PC-9 (cell line): ENCODE measurements around the gene BMP8A. TPM values are rescaled to one million over a fixed set of nuclear protein-coding genes. Genes with fewer than 3 reads are reported as not detected.
"Not testable (repeated sequence)": the region's sequence is repeated elsewhere in the genome, so short reads cannot be mapped to it uniquely, and the experiment has no call there.

Experiments
- BruUV-seq: library from RNA; stranded (reverse); fragments of 400-500 nt; replicated peaks from 2 replicates; lab custom pipeline; 2021; lab: Mats Ljungman, UMichigan
- CTCF ChIA-PET: fragments of 300-600 bp; sonication (Branson Sonifier 250); formaldehyde crosslinking; loops from one replicate; lab custom pipeline; 2022; ENCODE audit warnings: antibody characterized with exemption; lab: Charles Lee
- POLR2A ChIA-PET: fragments of 300-600 bp; sonication (Branson Sonifier 250); formaldehyde crosslinking; loops from one replicate; lab custom pipeline; 2022; ENCODE audit warnings: antibody characterized with exemption; ENCODE audit not compliant: unreplicated experiment; lab: Charles Lee
- DNase-seq, 2 experiments: peaks; one replicate each; pipeline versions ENCODE4 v3.0.0 to v3.0.0-alpha.2; 2015 to 2022; ENCODE audit warnings: mixed read lengths in 1 of 2
- H2AFZ ChIP-seq: fragments of 200-600 bp; sonication (generic); 2 replicates; pipeline ENCODE4 v1.8.1; 2017; ENCODE audit warnings: antibody characterized with exemption
- H3F3A ChIP-seq: fragments of 200-600 bp; sonication (generic); 2 replicates; pipeline ENCODE4 v1.8.1; 2017; ENCODE audit warnings: antibody characterized with exemption, mild to moderate bottlenecking, low read depth; ENCODE audit not compliant: insufficient read depth
- H3K27ac ChIP-seq: fragments of 200-600 bp; sonication (generic); 2 replicates; pipeline ENCODE4 v1.6.1; 2016; ENCODE audit warnings: mixed run types
- H3K27me3 ChIP-seq: fragments of 200-600 bp; sonication (generic); 2 replicates; pipeline ENCODE4 v1.6.1; 2016; ENCODE audit warnings: low read depth, mixed run types; ENCODE audit not compliant: insufficient read depth
- H3K36me3 ChIP-seq: fragments of 200-600 bp; sonication (generic); 2 replicates; pipeline ENCODE4 v1.6.1; 2016; ENCODE audit warnings: low read depth, mixed run types
- H3K4me1 ChIP-seq: fragments of 200-600 bp; sonication (generic); replicated peaks from 2 replicates; pipeline ENCODE4 v1.6.1; 2016; ENCODE audit warnings: mixed run types; ENCODE audit not compliant: insufficient read depth
- H3K4me2 ChIP-seq: fragments of 200-600 bp; sonication (generic); 2 replicates; pipeline ENCODE4 v1.6.1; 2017; ENCODE audit warnings: mixed run types
- H3K4me3 ChIP-seq: fragments of 200-600 bp; sonication (generic); 2 replicates; pipeline ENCODE4 v1.6.1; 2016; ENCODE audit warnings: mixed run types
- H3K79me2 ChIP-seq: fragments of 200-600 bp; sonication (generic); 2 replicates; pipeline ENCODE4 v1.6.1; 2017; ENCODE audit warnings: low read depth, mixed run types
- H3K9me2 ChIP-seq: fragments of 200-600 bp; sonication (generic); 2 replicates; pipeline ENCODE4 v1.8.1; 2017; ENCODE audit warnings: mild to moderate bottlenecking; ENCODE audit not compliant: insufficient read depth
- H3K9me3 ChIP-seq: fragments of 200-600 bp; sonication (generic); 2 replicates; pipeline ENCODE4 v1.8.1; 2016; ENCODE audit warnings: low read depth; ENCODE audit not compliant: insufficient read depth
- H4K20me1 ChIP-seq: fragments of 200-600 bp; sonication (generic); 2 replicates; pipeline ENCODE4 v1.8.1; 2017; ENCODE audit not compliant: insufficient read depth
- CTCF ChIP-seq: fragments of 200-600 bp; sonication (generic); conservative IDR thresholded peaks from 2 replicates; pipeline ENCODE4 v1.6.1; 2017; ENCODE audit warnings: mixed run types, antibody characterized with exemption, mild to moderate bottlenecking, moderate library complexity
- EZH2 ChIP-seq: fragments of 200-600 bp; sonication (generic); IDR thresholded peaks from 2 replicates; pipeline ENCODE4 v1.8.0; 2017; ENCODE audit warnings: antibody characterized with exemption, low read depth
- intact Hi-C: fragments of 100-400 bp; cut with micrococcal nuclease; formaldehyde crosslinking; loops from one replicate; pipeline ENCODE4 v1.10.0; 2022; ENCODE audit not compliant: unreplicated experiment
- total RNA-seq: library from RNA; stranded (reverse); gene quantifications from 2 replicates; pipeline ENCODE4 v1.2.3, GENCODE V29; 2021

The BMP8A gene
- total RNA-seq, 1 experiment from 2014 or later = 0.31 TPM

- H3K9me3 ChIP-seq, DNase-seq, H3K27me3 ChIP-seq, H3K79me2 ChIP-seq, H3K36me3 ChIP-seq, H2AFZ ChIP-seq, H3K27ac ChIP-seq, H3K4me3 ChIP-seq, H3F3A ChIP-seq, H3K9me2 ChIP-seq, H3K4me2 ChIP-seq, H4K20me1 ChIP-seq, BruUV-seq, H3K4me1 ChIP-seq, intact Hi-C loops: not testable (repeated sequence)
- POLR2A ChIA-PET = interaction anchor here (0.6 kb wide), 1 partner anchor 109 kb away, joined by 4 read pairs; no protein-coding TSS in a partner anchor
- CTCF ChIA-PET = interaction anchor here (0.5 kb wide), 1 partner anchor 646 kb away, joined by 7 read pairs; no protein-coding TSS in a partner anchor
Measured at GRCh38 chr1:39516841-39517240, 25.4 kb downstream of the BMP8A start.

- intact Hi-C loops, CTCF ChIA-PET: not testable (repeated sequence)
Measured at GRCh38 chr1:39517936-39518335, 26.5 kb downstream of the BMP8A start.

GRCh38 chr1:39519376-39519775 lies 27.9 kb downstream of the BMP8A start:
- H3K27ac ChIP-seq, DNase-seq, POLR2A ChIA-PET, H3K79me2 ChIP-seq, H3K4me3 ChIP-seq, H3K27me3 ChIP-seq, H3K36me3 ChIP-seq, H2AFZ ChIP-seq, H3K9me3 ChIP-seq, H3K4me1 ChIP-seq, intact Hi-C loops, H3F3A ChIP-seq, CTCF ChIA-PET, H4K20me1 ChIP-seq, BruUV-seq, H3K9me2 ChIP-seq, H3K4me2 ChIP-seq: not testable (repeated sequence)

More at GRCh38 chr1:39517936-39518335, 26.5 kb downstream of the BMP8A start:
- POLR2A ChIA-PET, H3K4me1 ChIP-seq, H3F3A ChIP-seq, DNase-seq, H3K9me2 ChIP-seq, H2AFZ ChIP-seq, H4K20me1 ChIP-seq, BruUV-seq, H3K27ac ChIP-seq, H3K4me3 ChIP-seq, H3K79me2 ChIP-seq, H3K9me3 ChIP-seq, H3K36me3 ChIP-seq, H3K4me2 ChIP-seq, H3K27me3 ChIP-seq: not testable (repeated sequence)

GRCh38 chr1:39522221-39522620 lies 30.8 kb downstream of the BMP8A start:
- intact Hi-C loops, H3K9me3 ChIP-seq, H4K20me1 ChIP-seq, H3K36me3 ChIP-seq, DNase-seq, H3K4me3 ChIP-seq, H2AFZ ChIP-seq, H3K79me2 ChIP-seq, H3K27ac ChIP-seq, CTCF ChIA-PET, H3K27me3 ChIP-seq, H3F3A ChIP-seq, H3K4me2 ChIP-seq, H3K4me1 ChIP-seq, BruUV-seq, POLR2A ChIA-PET, H3K9me2 ChIP-seq: not testable (repeated sequence)

- no TSS peak for BruUV-seq
- intact Hi-C loops = no loop called here
- POLR2A ChIA-PET = no interaction called here
Measured at GRCh38 chr1:39522661-39523567, 31.5 kb downstream of the BMP8A start.

More at GRCh38 chr1:39522661-39523567, 31.5 kb downstream of the BMP8A start:
- Histone ChIP-seq H3K4me1 (no peaks in the 10 kb centered on the region), H3K9me2 (no peaks in the 10 kb centered on the region), H3K9me3 (no peaks in the 10 kb centered on the region), H3K79me2 (no peaks in the 10 kb centered on the region), H4K20me1 (no peaks in the 10 kb centered on the region), H3F3A (no peaks in the 10 kb centered on the region), H3K27ac (no peak overlapping the region), H3K27me3 (no peaks in the 10 kb centered on the region), H3K4me3 (no peak overlapping the region), H3K36me3 (no peaks in the 10 kb centered on the region), H3K4me2 (no peak overlapping the region), H2AFZ (no peak overlapping the region)
- CTCF ChIA-PET = no interaction called here
- TF ChIP-seq CTCF (no peak), EZH2 (no peak)
- DNase-seq = no peak
